NCI-H2196 (cell line): ENCODE results near the gene CD44.

Experiments
- DNase-seq: peaks from one replicate; lab custom pipeline; 2025; ENCODE audit not compliant: unreplicated experiment; lab: John Stamatoyannopoulos, UW

The CD44 gene

DNA sequence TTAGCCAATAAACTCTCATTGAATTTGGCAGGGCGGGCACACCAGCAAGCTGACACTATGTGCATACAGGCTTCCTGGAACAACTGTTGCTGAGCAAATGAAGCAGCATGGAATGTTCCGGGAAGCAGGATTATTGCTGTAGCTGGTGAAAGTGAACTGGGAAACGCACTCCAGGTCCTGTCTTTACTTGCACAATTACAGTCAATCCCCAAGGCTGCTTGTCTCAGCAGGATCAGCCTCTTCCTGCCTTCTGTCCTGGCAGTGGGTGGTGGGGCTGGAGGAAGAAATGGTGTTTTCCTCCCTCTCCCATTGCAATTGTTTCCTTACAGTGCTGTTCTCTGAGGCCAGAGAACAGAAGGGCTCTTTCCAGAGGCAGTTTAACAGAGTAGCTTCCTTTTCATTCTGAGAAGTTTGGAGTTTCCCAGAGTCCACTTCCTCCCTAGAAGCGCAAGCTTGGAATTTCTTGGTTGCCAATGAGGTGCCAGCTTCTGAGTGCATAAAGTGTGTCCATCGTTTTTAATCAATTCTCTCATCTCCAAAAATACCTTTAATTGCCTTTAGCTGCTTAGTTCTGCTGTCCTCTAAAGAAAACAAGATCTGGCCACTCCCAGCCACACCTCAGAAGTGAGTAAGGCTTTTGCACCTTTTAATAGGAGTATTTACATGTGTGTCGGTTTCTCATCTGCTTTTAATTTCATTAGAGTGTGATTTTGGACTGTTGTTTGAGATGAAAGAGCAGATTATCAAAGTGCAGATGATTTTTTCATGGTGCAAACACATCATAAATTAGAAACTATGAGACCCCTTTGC, 19.9 kb downstream of the CD44 start:
- no peak for DNase-seq

DNA sequence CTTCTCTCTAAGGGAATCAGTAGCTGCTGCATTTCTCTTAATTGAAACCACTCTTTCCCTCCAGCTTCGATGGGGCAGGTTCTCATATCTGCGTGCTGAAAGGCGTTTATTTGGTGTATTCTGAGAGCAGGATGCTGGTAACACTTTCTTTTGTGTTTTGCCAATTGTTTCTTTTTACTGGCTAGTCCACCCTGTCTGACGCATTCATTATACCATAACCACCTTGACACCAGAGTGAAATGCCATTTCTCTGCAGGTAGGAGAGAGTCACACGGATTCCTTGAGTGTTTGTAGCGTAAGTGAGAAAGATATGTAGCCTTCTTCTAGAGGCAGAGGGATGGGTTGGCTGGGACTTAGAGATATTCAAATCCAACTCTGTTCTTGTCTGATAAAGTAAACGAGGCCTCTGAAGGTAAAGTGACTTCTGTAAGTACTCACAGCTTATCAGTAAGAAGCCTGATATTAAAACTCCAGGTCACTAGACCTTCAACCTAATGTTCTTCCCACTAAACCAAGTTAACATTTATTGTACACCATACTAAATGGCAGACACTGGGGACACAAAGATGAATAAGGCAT, 21.4 kb downstream of the CD44 start:
- no peak for DNase-seq

DNA sequence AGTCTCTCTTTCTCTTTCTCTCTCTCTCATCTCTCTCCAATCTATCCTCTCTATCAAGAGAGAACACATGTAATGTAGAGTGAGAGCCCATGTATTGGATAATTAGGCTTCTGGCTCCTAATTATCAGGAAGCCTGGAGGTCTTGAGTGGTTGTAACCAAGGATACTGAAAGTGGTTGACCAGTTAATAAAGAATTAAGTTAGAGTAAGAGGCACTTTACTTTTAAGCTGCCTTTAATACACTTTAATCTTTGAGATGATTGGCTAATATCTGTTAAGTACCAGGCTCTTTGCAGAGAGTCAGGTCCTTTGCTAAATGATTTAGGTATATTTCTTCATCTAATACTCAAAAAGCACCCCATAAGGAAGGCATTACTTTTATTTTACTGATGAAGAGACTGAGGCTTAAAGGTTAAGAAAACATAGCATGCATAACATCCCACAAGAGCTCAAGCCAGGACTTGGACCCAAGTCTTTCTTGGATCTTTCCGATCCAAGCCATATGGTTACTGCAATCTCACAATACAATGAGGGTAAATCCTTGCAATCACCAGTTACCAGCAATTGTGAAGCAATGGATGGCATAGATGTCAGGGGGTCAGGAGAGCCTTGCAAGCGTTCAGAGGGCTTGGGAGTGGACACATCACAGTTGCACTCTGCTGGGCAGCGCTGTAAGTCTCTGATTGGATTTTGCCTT, 22.1 kb downstream of the CD44 start:
- no peak for DNase-seq

DNA sequence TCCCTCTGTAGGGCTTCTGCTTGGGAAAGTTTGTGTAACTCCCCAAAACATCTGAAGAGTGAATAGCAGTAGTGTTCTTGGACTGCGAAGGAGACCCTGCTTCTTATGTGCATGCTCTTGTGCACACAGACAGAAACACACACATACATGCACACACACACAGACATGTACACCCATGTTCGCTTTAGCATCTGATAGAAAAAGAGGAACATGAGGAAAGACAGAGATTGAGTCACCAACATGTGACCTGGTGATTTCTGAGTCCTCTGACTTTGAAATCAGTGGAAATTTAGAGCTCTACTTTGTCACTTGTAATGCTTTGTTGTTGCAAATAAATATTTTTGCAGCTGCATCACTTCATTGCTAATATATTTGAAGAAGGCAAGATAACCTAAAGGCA, 23.8 kb downstream of the CD44 start:
- no peak for DNase-seq

DNA sequence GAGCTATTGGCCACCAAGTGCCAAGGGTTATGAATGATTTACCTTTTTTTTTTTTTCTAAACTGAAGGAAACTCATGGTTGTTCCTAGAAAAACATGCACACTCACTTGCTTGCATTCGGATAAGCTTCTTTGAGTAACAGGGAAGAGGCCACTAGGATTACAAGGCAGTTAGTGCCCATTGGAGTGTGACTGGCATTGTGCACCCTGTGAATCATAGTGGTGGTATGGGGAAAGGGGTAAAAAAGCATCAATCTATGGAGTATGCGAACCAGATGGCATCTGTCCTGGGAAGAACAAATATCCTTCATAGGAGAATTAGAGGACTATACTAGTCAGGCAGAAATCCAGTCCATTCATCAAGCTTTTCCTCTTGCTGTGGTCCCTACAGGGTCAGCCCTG, 24.2 kb downstream of the CD44 start:
- DNase-seq: no peak

DNA sequence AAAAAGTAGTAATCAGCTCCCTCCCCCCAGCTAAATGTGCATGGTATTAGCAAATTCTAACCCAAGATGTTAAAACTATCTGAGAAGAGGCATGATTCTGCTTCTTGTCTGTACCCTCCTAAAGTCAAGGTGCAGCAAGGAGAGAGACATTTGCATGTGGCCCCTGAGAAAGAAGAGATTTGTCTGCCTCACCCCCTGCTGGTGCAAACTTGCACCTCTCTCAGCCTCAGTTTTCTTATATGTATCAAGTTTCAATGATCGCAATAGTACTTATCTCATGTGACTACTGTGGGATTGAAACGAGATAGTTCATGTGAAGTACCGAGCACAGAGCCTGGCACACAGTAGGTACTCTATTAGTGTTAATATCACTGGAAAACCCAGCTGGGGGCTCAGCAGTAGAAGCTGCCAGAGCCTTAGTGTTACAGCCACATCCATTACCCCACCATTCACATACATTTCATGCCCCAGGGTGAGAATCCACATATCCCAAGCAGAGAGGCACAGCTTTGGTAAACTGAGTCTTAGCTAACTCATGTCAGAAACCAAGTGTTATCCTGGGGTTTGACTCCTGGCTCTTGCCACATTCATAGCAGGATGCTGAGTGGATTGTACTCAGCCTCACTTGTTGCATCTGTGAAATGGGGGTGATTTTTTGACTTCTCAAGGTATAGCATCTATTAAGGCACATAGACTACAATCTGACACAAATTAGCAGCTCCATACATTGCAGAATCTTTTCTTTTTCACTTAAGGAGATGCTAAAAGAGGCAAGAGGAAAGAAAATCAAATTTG, 24.9 kb downstream of the CD44 start:
- no peak for DNase-seq

DNA sequence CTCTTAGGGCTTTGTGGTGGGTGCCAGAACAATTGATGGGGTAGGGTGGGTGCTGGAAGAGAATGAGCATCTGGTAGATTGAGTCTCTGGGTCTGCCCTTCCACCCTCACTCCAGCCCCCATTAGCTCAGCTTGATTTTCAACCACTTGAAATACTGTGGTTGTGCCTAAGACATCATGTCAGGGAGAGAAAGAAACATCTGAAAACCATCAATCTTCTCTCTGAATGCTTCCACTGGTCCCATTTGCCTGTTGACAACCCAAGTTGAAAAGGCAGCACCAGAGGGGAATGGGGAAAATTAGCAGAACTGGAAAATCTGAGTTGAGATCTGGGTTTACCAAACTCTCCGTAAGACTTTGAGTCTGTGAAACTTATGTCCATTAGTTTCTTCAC, 26.1 kb downstream of the CD44 start:
- no peak for DNase-seq

DNA sequence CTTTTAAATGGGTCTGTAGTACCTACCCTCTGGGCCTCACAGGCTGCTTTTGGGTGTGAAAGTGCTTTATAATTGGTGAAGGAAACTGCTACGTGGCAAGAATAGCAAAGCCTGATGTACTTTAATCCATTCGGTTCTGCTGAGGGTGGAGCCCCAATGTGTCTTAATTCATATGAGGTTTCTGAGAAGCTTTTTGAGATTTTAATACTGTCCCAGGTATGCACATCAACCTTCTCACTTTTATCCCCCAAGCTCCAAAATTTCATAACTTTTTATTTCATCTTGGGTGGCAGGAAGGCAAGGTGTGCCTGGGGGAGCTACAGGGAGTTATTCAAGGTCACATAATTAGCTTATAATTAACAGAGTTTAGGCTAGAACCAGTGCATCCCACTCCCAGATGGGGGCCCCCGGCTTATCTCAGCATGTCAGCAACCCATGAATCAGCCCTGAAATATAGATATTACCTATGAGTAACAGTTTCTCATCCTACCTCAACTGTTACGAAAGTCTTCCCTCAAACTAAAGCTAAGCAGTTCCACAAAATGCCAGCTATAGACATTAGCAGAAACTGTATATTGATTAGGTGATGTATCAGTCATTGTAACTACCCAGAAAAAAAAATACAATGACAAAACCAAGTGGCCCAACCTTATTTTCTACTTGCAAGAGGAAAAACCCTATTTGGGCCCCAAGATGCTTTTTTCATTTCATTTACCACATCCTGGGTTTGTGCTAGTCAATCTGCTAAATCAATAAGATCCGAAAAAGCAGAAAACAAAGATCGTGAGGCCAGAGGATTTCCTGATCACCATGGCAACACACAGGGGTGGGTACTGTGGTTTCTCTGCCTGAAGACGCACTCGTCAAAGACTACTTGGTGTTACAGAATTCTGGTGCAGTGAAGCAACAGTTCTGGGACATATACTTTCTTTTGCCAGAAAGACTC, 26.7 kb downstream of the CD44 start:
- no peak for DNase-seq

DNA sequence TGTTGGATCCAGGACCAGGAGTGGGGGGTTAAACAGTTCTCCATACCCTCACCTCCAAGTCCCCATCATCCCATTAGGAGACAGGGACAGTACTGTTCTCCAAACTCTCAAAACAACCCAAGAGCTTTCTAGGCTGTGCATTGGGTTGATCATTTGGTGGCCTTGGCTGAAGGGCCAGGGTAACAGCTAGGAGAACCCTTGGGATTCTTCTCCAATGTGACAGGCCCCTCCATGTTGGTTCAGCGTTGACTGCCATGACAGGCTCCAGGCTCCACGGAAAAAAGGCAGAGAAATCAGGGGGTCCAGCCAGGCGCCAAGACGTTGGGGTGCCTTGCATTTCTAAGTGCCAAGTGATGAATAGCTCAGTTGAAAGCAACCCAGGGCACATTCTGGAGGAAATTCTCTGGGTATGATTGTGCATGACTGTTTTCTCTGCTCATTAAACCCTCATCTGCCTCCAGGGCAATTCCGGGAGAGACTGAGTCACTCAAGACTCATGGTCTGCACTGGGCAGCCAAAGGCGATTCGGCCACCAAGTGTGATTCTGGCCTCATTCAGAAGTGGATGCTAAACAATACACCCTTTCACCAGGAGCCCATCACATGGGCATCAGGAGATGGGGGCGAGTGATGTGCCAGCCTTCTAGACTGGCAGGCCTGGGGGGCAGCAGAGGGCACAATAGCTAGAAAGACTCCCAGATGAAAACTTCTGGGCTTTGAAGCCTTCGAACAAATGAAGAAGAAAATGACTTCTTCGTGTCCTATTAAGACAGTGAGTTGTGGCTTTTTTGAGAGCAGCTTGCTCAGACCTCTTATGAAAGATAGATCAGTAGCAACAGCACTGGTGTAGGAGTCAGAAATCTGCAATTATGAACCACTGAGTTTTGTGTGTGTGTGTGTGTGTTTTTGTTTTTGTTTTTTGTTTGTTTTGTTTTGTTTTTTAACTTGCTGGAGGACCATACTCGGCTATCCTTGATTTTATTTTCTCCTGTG, 27.7 kb downstream of the CD44 start:
- DNase-seq: no peak

DNA sequence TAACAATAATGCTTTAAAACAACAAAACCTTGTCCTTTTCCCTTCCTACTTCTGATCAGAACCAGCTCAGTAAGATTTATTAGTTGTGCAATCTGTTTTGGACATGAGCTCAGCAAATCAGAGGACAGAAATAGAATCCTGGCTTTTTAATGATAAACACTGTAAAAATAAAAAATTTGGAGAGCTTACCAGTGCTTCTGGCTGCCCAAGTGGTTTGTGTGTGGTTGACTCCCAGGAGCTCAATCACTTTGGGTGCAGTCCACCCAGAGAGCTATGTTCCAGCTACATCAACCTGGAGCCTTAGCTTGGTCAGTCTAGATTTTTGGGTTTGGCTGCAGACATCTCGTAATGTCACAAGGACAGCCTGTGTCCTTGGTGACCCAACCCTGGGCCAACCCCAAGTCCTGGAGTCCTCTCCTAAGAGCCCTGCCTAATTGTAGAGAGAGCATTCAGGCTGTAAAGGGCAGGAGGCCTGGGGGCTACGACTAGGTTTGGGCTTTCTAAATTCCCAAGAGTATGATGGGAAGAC, 28.5 kb downstream of the CD44 start:
- DNase-seq: no peak

DNA sequence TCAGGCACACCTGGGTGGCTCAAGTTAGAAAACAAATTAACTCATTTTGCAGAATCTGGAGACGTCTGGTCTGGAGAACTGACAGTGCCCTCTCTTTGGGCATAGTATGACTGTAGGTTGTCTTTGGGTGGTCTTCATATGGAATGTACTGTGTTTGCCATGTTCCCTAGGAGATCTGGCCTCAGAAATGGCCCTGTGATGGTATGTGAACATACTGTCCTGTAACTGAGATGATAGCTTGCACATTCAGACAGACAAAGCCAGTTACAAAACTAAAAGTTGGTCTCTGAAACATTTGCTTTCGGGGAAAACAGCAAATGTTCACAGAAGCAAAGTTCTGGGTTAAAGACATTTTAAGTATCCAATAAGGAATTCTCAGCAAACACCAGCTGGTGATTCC, 29.7 kb downstream of the CD44 start:
- DNase-seq: no peak

DNA sequence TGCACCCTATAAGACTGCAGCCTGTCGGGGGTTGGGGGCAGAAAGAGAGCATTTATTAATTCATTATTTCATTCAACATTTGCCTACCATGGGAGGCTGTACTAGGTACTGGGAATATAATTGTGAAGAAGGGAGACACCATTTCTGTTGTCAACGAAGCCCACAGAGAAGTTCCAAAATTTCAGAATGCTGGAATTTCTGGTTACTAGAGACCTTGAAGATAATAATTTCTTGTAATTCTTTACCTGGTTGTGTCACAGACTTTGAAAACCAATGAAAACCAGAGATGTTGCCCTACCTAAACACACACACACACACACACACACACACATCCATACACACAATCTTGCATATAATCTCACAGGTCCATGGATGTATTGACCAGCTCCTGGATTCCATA, 30.1 kb downstream of the CD44 start:
- no peak for DNase-seq

DNA sequence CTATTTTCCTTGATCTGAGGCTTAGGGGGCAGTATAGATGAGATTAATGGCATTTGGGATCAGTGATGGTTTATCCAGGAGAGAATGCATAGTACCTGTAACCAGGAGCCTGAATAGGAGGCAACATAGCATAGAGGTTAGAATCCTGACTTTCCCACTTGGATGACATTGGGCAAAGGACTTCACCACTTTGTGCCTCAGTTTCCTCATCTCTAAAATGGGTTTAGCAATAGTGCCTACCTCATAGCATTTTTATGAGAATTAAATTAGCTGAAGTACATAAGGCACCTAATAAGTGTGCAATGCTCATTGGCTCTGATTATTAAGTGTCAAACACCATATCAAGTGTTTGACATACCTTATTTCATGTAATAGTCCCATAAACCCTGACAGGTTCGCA, 30.8 kb downstream of the CD44 start:
- no peak for DNase-seq

DNA sequence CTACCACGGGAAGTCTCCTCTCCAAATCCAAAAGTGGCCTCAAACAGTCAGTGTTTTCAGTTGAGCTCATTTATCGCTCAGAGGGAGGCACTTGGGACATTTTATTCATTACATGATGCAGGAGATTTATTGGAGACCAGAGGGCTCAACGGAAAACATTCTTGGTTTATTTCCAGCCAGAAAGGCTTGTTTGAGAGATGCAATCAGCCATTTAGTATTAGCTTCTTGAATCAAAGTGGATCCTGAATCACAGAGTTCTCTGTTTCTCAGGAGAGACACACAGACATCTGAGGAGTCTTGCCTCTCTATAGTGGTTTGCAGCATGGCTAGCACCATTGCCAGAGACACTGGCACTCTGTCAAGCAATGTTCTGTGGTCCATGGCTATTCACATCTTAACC, 31.5 kb downstream of the CD44 start:
- no peak for DNase-seq

DNA sequence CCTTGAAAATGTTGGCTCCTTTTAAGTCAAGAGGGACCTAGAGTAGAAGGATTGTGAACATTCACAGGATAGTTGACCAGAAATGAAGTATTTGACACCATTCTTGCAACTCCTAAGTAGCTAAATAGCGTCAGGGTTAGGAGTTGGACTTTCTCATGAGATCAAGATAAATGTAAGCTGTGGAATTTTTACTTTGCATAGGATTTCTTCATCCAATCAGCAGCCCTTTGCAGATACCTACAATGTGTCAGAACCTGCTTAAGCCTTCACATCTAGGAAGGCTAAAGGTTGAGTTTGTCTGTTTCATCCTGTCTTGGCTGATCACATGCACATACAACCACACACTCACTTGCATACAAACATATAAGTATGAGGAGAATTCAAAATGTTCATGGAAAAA, 32.3 kb downstream of the CD44 start:
- DNase-seq: no peak

DNA sequence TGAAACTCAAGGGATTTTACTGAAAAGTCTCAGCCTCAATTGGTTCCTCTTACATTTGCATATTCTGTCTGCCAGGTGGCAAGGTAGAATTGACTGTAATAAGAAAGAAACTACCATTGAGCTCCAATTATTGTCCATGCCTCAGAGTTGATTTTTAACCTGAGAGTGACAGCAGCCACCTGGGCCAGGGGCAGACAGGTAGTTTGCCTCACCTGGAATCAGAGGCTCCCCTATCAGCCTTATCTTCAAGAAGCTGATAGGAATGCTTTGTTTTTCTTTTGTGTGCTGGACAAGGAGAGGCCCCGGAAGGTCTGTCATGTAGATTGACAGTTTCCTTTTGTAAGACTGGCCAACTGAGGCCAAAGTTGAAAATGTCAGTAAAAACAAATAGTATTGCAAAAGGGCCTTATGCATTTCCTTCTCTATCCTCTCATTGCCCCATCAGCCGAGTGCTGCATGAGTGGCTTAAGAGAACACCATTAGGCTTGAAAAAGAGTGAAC, 34.1 kb downstream of the CD44 start:
- no peak for DNase-seq

DNA sequence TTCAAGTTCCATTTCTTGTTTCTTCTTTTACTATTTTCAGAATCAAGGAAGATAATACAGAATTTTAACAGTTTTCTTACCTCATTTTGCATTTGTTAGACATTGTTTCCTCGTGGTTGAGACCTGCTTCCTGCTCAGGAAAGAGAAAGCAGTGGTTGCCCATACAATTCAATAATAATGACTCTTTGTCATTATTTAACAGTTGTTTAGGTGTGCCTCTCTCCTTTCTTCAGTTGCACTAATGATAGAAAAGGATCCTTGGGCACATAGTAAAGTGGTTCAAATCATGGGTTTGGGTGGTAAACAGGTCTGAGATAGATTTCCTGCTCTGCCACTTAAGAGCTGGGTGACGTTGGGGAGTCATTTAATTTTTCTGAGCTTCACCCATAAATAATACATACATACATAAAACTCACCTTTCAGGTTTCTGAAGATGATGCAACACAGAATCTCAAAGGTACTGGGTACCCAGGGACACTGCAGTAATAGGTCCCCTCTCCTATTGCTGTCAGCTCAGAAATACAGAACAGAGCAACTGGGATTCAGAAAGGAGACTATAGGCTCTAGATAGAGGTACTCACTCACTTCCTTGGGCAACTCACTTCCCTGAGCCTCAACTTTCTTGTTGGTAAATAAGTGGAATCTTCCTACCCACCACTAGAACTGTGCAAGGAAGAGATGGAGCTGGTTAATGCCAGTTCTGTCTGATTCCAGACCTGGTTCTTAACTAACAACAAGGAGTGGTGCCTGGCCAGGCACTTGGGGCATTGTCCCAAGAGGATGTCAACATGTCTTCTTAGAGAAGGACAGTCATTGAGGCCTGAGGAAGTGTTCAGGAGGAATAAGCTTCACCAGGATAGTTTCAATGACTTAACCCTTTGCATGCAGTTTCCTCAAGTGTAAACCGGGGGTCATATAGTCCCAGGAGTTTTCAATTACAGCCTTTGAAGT, 34.9 kb downstream of the CD44 start:
- no peak for DNase-seq

DNA sequence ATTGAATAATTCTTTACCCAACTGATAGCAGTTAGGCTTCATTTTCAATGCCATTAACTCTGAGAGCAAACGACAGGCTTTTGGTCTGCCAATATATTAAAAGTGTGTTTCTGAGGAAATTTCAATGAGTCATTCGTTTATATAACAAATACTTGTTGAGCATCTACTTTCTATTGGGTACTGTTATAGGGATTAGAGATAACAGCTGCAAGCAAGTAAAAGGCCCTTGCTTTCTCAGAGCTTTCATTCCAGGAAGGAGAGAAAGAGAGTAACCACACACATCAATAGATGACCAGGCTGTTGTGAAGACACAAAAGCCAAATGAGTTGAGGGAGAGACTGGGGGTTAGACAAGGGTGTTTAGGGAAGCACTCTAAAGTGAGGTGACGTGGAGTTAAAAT, 35.7 kb downstream of the CD44 start:
- DNase-seq: no peak
